ENCODE results near the gene TRPC6. TPM values are rescaled to one million over a fixed set of nuclear protein-coding genes. Genes with fewer than 3 reads are reported as not detected.

TRPC6 gene
- total RNA-seq, 2 experiments from 2014 or later, result not detected

DNA sequence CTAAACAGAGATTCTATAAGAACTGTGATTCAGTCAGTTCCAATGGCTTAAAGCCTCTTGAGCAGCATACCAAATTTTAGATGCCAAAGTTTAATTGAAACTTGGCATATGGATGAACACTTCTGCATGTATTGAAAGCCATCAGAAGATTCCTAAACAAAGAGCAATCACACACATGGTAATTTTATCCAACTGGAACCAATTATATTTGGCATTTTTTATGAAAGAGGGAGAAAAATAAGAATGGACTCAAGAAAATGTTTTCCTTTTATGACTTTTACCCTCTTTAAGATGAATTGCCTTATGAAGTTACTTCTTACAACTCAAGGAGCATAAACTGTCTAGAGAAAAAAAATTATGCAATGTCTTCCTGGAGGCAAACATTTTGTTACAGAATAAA lies 7.4 kb downstream of the TRPC6 start:
- ATAC-seq (no peak), DNase-seq (no peak)
- POLR2A ChIA-PET, result no interaction called here
- H3K4me3 Mint-ChIP-seq, result no peak overlapping the region
- H3K36me3 Mint-ChIP-seq (ENCODE audit: low read depth), result no peaks in the 10 kb centered on the region
- peaks cover 3% of the 10 kb centered on the region for H3K27me3 Mint-ChIP-seq
- intact Hi-C loops (cut with DNase I, micrococcal nuclease), result no loop called here
- CTCF ChIA-PET, result no interaction called here
- no peaks in the 10 kb centered on the region for H3K9me3 Mint-ChIP-seq (ENCODE audit: low read depth)
- H3K27ac Mint-ChIP-seq, result no peak overlapping the region
- H3K4me1 Mint-ChIP-seq, result no peaks in the 10 kb centered on the region

DNA sequence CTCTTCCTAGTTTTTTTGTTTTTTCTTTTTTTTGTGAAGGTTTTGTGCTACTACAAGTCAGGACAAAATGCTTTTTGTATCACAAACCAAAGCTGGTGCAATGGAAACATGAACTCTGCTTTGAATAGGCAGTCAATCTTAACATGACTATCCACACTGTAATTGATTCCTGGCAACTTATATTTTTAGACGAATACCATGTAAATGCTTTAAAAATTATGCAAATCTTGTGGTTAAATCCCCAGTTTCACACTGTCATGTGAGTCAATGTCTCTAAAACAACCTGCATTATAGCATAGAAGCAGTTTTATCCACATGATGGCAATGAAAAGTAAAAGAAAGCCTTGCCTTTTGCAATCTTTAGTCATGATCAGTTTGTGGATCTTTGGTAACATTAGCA lies 8.9 kb downstream of the TRPC6 start:
- no peaks in the 10 kb centered on the region for H3K36me3 Mint-ChIP-seq (ENCODE audit: low read depth)
- ATAC-seq (no peak), DNase-seq (no peak)
- intact Hi-C loops (cut with DNase I, micrococcal nuclease), result no loop called here
- CTCF ChIA-PET, result no interaction called here
- no peak overlapping the region for H3K27ac Mint-ChIP-seq
- POLR2A ChIA-PET, result no interaction called here
- peaks cover under 1% of the 10 kb centered on the region for H3K9me3 Mint-ChIP-seq (ENCODE audit: low read depth)
- H3K4me1 Mint-ChIP-seq, result no peaks in the 10 kb centered on the region
- no peaks in the 10 kb centered on the region for H3K27me3 Mint-ChIP-seq
- H3K4me3 Mint-ChIP-seq, result no peak overlapping the region

DNA sequence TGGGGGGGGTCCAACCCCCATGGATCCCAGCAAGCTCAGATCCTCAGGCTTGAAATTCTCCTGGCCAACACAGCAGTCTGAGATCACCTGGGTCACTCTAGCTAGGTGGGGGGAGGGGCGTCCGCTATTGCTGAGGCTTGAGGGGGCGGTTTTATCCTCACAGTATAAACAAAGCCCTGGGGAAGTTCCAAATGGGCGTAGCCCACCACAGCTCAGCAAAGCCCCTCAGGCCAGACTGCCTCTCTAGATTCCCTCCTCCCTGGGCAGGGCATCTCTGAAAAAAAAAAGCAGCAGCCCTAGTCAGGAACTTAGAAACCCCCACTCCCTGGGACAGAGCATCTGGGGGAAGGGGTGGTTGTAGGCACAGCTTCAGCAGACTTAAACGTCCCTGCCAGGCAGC lies 16.7 kb downstream of the TRPC6 start:
- ChIA-PET POLR2A (no interaction called here), CTCF (no interaction called here)
- DNase-seq (no peak), ATAC-seq (no peak)
- H3K9me3 Mint-ChIP-seq (ENCODE audit: low read depth), result peaks cover 4% of the 10 kb centered on the region
- H3K27ac Mint-ChIP-seq, result no peak overlapping the region
- intact Hi-C loops (cut with DNase I, micrococcal nuclease), result no loop called here
- H3K27me3 Mint-ChIP-seq, result no peaks in the 10 kb centered on the region
- H3K4me3 Mint-ChIP-seq, result no peak overlapping the region
- no peaks in the 10 kb centered on the region for H3K4me1 Mint-ChIP-seq
- H3K36me3 Mint-ChIP-seq (ENCODE audit: low read depth), result no peaks in the 10 kb centered on the region

DNA sequence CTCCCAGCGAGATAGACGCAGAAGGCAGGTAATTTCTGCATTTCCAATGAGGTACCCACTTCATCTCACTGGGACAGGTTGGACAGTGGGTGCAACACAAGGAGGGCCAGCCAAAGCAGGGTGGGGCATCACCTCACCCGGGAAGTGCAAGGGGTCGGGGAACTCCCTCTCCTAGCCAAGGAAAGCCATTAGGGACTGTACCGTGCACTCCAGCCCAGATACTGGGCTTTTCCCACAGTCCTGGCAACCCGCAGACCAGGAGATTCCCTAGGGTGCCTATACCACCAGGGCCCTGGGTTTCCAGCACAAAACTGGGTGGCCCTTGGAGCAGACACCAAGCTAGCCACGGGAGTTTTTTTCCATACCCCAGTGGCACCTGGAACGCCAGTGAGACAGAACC lies 17.2 kb downstream of the TRPC6 start:
- Mint-ChIP-seq H3K36me3 (ENCODE audit: low read depth) (no peaks in the 10 kb centered on the region), H3K9me3 (ENCODE audit: low read depth) (peaks cover 4% of the 10 kb centered on the region), H3K4me1 (no peaks in the 10 kb centered on the region), H3K27ac (no peak overlapping the region), H3K27me3 (no peaks in the 10 kb centered on the region), H3K4me3 (no peak overlapping the region)
- DNase-seq, result no peak
- intact Hi-C loops (cut with DNase I, micrococcal nuclease), result no loop called here
- ChIA-PET POLR2A (no interaction called here), CTCF (no interaction called here)
- no peak for ATAC-seq

DNA sequence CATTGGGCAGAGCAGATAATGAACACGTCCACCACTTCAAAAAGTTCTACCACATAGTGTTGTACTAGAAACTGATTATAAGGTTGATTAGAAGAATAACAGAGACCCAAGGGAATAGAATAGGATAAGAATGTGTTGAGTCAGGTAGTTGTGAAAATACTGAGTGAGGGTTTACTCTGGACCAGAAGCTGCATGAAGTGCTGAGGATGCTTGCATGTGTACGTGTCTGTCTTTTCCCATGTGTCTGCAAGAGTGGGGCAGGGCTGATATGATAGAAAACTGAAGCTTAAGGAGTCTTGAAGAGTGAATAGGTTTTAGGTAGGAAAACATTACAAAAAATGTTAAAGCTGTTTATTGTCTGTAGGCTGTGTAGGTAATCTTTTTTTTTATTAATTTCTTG lies 20.6 kb downstream of the TRPC6 start:
- H3K4me1 Mint-ChIP-seq, result no peaks in the 10 kb centered on the region
- CTCF ChIA-PET, result no interaction called here
- intact Hi-C loops (cut with DNase I, micrococcal nuclease), result no loop called here
- POLR2A ChIA-PET, result no interaction called here
- H3K27me3 Mint-ChIP-seq, result no peaks in the 10 kb centered on the region
- DNase-seq, result no peak
- peaks cover 1% of the 10 kb centered on the region for H3K9me3 Mint-ChIP-seq (ENCODE audit: low read depth)
- no peaks in the 10 kb centered on the region for H3K36me3 Mint-ChIP-seq (ENCODE audit: low read depth)
- no peak overlapping the region for H3K27ac Mint-ChIP-seq
- H3K4me3 Mint-ChIP-seq, result no peak overlapping the region
- ATAC-seq, result no peak

DNA sequence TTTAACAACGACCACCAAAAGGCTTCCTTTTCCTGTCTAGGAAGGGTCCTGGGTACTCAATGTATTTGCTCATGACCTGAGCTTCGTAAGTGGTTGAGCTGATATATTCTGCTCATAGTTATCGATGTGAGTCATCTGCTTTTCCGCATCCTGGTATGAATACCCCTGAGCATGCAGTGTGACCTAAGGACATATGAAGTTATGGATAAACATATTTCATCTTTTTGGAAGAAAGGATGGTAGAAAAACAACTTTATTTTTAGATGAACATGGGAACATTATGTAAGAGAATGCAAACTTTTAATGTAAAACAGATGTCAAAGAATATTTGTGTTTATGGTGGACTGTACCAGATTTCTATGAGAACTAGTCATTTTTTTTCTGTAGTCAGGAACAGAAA lies 28.4 kb downstream of the TRPC6 start:
- intact Hi-C loops (cut with DNase I, micrococcal nuclease), result no loop called here
- H3K4me3 Mint-ChIP-seq, result no peak overlapping the region
- H3K36me3 Mint-ChIP-seq (ENCODE audit: low read depth), result no peaks in the 10 kb centered on the region
- POLR2A ChIA-PET, result no interaction called here
- H3K9me3 Mint-ChIP-seq (ENCODE audit: low read depth), result no peaks in the 10 kb centered on the region
- H3K4me1 Mint-ChIP-seq, result no peaks in the 10 kb centered on the region
- H3K27me3 Mint-ChIP-seq, result no peaks in the 10 kb centered on the region
- no peak overlapping the region for H3K27ac Mint-ChIP-seq
- DNase-seq, result no peak
- ATAC-seq, result no peak
- CTCF ChIA-PET, result no interaction called here

DNA sequence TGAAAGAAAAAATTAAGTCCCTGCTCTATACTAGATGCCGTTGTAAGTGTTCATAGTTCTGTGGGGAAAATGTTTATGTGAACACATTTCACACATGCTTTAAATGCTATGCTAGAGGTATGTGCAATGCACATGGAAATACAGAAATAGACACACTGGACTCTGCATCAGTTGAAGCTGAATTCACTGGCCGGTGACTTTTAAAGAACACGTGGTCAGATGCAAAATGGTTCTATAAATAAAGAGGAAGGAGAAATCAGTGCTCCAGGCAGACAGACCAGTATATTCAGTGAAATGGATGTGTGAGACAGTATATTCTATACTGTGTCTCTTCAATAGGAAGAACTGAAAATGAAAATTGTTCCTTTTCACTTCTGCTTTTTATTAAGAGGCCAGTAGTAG lies 29.9 kb downstream of the TRPC6 start:
- ChIA-PET POLR2A (interaction anchor here (0.5 kb wide), 1 partner anchor 306 kb away, joined by 7 read pairs; no protein-coding TSS in a partner anchor), CTCF (no interaction called here)
- Mint-ChIP-seq H3K27me3 (no peaks in the 10 kb centered on the region), H3K27ac (no peak overlapping the region), H3K36me3 (ENCODE audit: low read depth) (no peaks in the 10 kb centered on the region), H3K4me3 (no peak overlapping the region), H3K4me1 (no peaks in the 10 kb centered on the region), H3K9me3 (ENCODE audit: low read depth) (no peaks in the 10 kb centered on the region)
- intact Hi-C loops (cut with DNase I, micrococcal nuclease), result no loop called here
- no peak for ATAC-seq
- DNase-seq, result no peak

DNA sequence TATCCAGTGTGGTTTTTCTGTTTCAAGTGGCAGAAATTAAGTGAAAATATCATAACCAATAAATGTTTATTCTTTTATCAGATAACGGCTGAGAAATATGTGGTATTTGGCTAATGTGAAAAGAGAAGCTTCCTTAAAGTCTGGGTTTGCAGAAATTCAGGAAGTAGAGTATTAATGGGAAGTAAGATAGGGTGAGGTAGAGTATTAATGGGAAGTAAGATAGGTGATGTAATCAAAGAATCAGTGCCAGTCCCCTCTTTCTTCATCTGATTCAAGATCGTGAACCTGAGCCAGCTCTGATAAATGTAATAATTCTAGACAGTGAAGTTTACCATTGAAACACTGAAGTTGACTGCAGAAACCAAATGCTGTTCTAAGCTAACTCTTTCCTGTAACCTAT lies 30.9 kb downstream of the TRPC6 start:
- intact Hi-C loops (cut with DNase I, micrococcal nuclease), result no loop called here
- Mint-ChIP-seq H3K27ac (no peak overlapping the region), H3K4me1 (no peaks in the 10 kb centered on the region), H3K27me3 (no peaks in the 10 kb centered on the region), H3K36me3 (ENCODE audit: low read depth) (no peaks in the 10 kb centered on the region), H3K4me3 (no peak overlapping the region), H3K9me3 (ENCODE audit: low read depth) (no peaks in the 10 kb centered on the region)
- CTCF ChIA-PET, result interaction anchor here (0.8 kb wide), 1 partner anchor 47 kb away, joined by 3 read pairs; no protein-coding TSS in a partner anchor
- no peak for DNase-seq
- POLR2A ChIA-PET, result no interaction called here
- ATAC-seq, result no peak

DNA sequence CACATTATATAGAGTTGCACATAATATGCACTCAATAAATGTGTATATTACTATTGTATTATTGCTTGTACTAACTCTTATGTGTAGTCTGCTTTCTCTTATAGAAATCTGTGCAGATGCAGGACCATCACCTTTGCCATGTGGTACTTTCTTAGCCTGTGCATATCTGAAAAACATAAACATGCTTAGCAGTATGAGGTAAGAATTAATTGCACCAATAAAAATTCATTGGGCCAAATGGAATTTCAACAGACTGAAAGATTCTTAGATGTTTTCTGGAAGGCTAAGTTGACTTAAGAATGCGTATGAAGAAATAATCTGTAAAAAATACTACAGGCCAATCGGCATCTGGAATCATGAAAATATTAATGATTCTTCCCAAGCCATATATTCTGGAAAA lies 55.3 kb downstream of the TRPC6 start:
- H3K4me1 Mint-ChIP-seq, result no peaks in the 10 kb centered on the region
- ChIA-PET POLR2A (no interaction called here), CTCF (no interaction called here)
- no peaks in the 10 kb centered on the region for H3K36me3 Mint-ChIP-seq (ENCODE audit: low read depth)
- no peaks in the 10 kb centered on the region for H3K27me3 Mint-ChIP-seq
- H3K4me3 Mint-ChIP-seq, result no peak overlapping the region
- H3K27ac Mint-ChIP-seq, result no peak overlapping the region
- DNase-seq (no peak), ATAC-seq (no peak)
- H3K9me3 Mint-ChIP-seq (ENCODE audit: low read depth), result peaks cover 5% of the 10 kb centered on the region
- intact Hi-C loops (cut with DNase I, micrococcal nuclease), result no loop called here

DNA sequence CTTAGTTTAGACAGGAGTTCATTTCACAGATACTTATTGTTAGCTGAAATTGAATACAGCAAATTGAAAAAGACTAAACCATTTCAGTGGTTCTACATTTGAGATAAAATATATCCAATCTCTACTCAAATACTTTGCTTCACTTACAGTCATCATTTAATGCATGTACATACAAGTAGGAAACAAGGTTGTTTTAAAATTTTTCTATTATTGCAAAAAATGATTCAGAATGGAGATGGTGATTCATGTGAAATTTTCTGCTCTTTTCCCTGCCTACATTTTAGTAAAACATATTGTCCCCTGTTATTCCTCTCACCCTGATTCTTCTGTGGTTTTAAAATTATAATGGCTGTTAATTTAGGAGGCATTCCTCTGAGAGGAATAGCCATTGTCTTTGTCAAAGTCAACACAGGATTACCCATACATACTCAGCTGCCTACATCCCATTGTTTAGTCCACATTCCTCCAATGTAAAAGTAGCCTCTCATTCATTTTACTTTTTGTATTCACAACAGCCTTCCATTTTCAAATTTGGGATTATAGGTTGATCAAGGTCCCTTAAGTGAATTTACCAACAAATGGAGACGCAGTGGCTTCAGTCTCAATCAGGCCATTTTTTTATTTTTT lies 60.1 kb downstream of the TRPC6 start:
- Mint-ChIP-seq H3K27me3 (no peaks in the 10 kb centered on the region), H3K4me3 (no peak overlapping the region), H3K27ac (no peak overlapping the region), H3K36me3 (ENCODE audit: low read depth) (no peaks in the 10 kb centered on the region), H3K4me1 (no peaks in the 10 kb centered on the region), H3K9me3 (ENCODE audit: low read depth) (peaks cover 9% of the 10 kb centered on the region)
- no peak for DNase-seq
- ChIA-PET POLR2A (no interaction called here), CTCF (no interaction called here)
- no peak for ATAC-seq
- intact Hi-C loops (cut with DNase I, micrococcal nuclease), result no loop called here

DNA sequence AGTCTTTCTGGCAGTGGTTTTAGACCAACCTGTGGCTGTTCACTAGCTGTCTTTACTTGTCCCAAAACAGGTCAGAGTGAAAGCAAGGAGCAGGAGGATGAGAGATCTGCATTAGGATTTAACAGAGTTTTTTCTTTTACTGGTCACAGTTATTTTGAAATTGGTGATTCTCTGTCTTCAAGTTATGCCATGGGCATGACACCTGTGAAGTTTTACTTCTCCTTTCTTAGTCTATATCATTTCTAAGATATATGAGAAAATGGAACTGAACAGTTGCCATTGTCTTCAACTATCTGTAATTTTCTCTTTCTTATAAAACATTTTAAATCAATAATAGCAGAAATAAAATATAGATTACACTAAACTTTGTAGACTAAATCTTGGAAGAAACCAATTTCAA lies 60.6 kb downstream of the TRPC6 start:
- CTCF ChIA-PET, result no interaction called here
- intact Hi-C loops (cut with DNase I, micrococcal nuclease), result no loop called here
- Mint-ChIP-seq H3K4me3 (no peak overlapping the region), H3K4me1 (no peaks in the 10 kb centered on the region), H3K9me3 (ENCODE audit: low read depth) (peaks cover 9% of the 10 kb centered on the region), H3K36me3 (ENCODE audit: low read depth) (no peaks in the 10 kb centered on the region), H3K27me3 (no peaks in the 10 kb centered on the region), H3K27ac (no peak overlapping the region)
- POLR2A ChIA-PET, result no interaction called here
- ATAC-seq (no peak), DNase-seq (no peak)

DNA sequence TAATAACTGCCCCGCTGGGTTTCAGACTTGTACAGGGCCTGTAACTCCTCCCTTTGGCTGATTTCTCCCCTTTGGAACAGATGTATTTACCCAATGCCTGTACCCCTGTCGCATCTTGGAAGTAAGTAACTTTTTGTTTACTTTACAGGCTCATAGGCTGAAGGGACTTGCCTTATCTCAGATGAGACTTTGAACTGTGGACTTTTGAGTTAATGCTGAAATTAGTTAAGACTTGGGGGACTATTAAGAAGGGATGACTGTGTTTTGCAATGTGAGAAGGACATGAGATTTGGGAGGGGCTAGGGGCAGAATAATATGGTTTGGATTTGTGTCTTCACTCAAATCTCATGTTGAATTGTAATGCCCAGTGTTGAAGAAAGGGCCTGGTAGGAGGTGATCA lies 62.0 kb downstream of the TRPC6 start:
- Mint-ChIP-seq H3K9me3 (ENCODE audit: low read depth) (peaks cover 9% of the 10 kb centered on the region), H3K27me3 (no peaks in the 10 kb centered on the region), H3K4me1 (no peaks in the 10 kb centered on the region), H3K4me3 (no peak overlapping the region), H3K36me3 (ENCODE audit: low read depth) (no peaks in the 10 kb centered on the region), H3K27ac (no peak overlapping the region)
- POLR2A ChIA-PET, result no interaction called here
- CTCF ChIA-PET, result no interaction called here
- intact Hi-C loops (cut with DNase I, micrococcal nuclease), result no loop called here
- ATAC-seq, result no peak
- no peak for DNase-seq

DNA sequence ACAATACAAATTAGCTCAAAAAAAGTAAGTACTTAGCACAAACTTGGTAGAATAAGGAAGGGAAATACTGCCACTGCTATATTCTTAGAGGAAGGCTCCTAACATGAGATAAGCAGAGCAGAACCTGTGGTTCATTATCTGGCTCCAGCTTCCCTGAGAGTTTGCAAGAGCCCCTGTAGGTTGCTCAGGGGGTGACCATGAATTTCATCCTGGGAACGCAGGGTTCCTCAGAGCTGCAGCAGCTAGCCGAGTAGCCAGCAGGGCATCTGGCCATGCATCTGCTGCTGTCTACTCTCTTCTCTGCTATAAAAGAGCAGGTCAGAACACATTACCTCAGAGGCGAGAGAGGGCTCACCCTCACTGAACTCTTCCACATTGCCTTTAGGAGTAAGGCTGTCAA lies 67.3 kb downstream of the TRPC6 start:
- Mint-ChIP-seq H3K27me3 (no peaks in the 10 kb centered on the region), H3K9me3 (ENCODE audit: low read depth) (peaks cover 10% of the 10 kb centered on the region), H3K4me3 (no peak overlapping the region), H3K36me3 (ENCODE audit: low read depth) (no peaks in the 10 kb centered on the region), H3K27ac (no peak overlapping the region), H3K4me1 (no peaks in the 10 kb centered on the region)
- CTCF ChIA-PET, result interaction anchor here (0.8 kb wide), 1 partner anchor 10 kb away, joined by 3 read pairs; no protein-coding TSS in a partner anchor
- DNase-seq (no peak), ATAC-seq (no peak)
- POLR2A ChIA-PET, result no interaction called here
- intact Hi-C loops (cut with DNase I, micrococcal nuclease), result no loop called here

Measured in activated CD4-positive, alpha-beta T cell treated with anti-CD3 and anti-CD28 coated beads for 36 hours (primary cell).